ENCODE results near the gene ZDHHC11. TPM values are rescaled to one million over a fixed set of nuclear protein-coding genes. Genes with fewer than 3 reads are reported as not detected.
"Not testable (repeated sequence)": the region's sequence is repeated elsewhere in the genome, so short reads cannot be mapped to it uniquely, and the experiment has no call there.

ZDHHC11 gene
- total RNA-seq, 4 donors from 2014 or later, result 3.4 to 23.5 (median 7.1) TPM

DNA sequence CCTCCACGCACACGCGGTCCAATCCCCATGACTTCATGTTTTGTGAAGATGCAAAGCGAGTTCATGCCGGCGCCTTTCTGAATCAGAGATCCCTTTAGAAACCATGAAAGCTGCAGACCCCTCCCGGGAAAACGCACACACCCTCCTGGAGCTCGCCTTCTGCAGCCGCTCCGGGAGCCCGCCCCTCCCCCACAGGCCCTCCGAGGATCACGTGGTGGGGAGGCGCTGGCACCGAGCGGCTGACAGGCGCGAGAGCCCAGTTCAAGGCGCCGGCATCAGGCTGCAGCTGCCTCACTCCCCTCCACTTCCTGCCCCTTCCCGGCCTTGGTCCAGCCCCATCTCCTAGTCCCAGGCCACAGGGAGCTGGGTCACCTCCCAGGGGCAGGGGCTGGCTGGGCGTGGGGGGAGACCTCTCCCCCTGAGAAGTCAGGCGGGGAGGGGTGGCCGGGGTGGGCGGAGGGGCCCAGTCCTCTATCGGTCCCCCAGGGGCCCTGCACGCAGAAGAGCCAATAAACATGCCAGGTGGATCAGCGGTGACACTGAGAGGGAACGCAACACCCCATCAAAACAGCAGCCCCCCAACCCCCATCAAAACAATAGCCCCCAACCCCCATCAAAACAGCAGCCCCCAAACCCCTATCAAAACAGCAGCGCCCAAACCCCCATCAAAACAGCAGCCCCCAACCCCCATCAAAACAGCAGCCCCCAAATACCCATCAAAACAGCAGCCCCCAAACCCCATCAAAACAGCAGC, 67.6 kb downstream of the ZDHHC11 start:
- intact Hi-C loops (cut with DNase I; ENCODE audit: low total_unique reads), result not testable (repeated sequence)

GRCh38 chr5:782356-782755, 68.4 kb downstream of the ZDHHC11 start:
- WGBS, 2 donors, result no CpG with 5 or more reads among the region's 12 CpGs
- intact Hi-C loops (cut with DNase I; ENCODE audit: low total_unique reads); DNase-seq (ENCODE audit: low spot score in 2 of 2); H3K4me3 ChIP-seq (ENCODE audit: low read depth, poor library complexity, severe bottlenecking): not testable (repeated sequence)

More for the DNA sequence above, 67.6 kb downstream of the ZDHHC11 start:
- not testable (repeated sequence) for DNase-seq (ENCODE audit: low spot score in 2 of 2); H3K4me3 ChIP-seq (ENCODE audit: low read depth, poor library complexity, severe bottlenecking)
- 2 to 3% methylated on average over 15 to 29 of the region's 31 CpGs for WGBS, 2 donors

DNA sequence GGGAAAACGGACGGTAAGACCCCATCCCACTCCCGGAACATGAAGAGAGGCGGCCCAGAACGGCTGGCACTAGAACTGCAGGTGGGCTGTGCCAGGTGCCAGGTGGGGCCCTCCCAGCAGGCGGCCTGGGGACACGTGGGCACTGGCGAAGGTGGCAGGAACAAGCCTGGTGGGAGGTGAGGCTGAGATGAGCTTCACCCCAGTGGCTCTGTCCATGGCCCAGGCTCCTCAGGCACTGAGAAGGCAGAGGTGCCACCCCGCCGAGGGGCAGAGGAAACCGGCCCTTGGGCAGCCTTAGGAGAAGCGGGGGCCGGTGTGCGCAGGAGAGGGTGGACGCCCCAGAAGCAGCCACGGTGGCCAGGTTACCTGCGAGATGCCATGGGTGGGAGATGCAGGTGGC, 70.2 kb downstream of the ZDHHC11 start:
- H3K4me3 ChIP-seq (ENCODE audit: low read depth, poor library complexity, severe bottlenecking); DNase-seq (ENCODE audit: low spot score in 2 of 2); intact Hi-C loops (cut with DNase I; ENCODE audit: low total_unique reads): not testable (repeated sequence)
- WGBS, 2 donors, result 86 to 89% methylated on average over 16 to 17 of the region's 17 CpGs

DNA sequence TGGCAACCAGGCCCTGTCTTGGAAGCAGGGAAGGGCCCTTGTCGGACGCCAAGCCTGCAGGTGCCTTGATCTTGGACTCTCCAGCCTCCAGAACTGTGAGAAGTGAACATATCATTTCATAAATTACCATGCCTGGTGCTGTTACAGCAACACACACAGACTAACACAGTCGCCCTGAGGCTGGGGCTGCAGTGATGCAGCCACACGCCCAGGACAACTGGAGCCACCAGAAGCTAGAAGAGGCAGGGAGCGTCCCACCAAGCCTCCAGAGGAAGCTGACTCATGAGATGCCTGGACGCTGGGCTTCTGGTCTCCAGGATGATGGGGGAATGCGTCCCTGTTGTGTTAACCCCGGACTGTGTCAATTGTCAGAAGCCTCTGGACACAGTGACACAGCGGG, 71.8 kb downstream of the ZDHHC11 start:
- intact Hi-C loops (cut with DNase I; ENCODE audit: low total_unique reads); H3K4me3 ChIP-seq (ENCODE audit: low read depth, poor library complexity, severe bottlenecking): not testable (repeated sequence)
- whole genome bisulfite sequencing, 2 donors, result 86 to 91% methylated on average over 3 to 8 of the region's 9 CpGs
- peak in 1 of 2 donors; percentile 54 for DNase-seq (ENCODE audit: low spot score in 2 of 2)

- intact Hi-C loops (cut with DNase I; ENCODE audit: low total_unique reads); H3K4me3 ChIP-seq (ENCODE audit: low read depth, poor library complexity, severe bottlenecking): not testable (repeated sequence)
- 98% methylated on average over 3 of the region's 6 CpGs; no CpG with 5 or more reads in 1 of the 2 donors for WGBS, 2 donors
- peak in 1 of 2 donors; percentile 42 for DNase-seq (ENCODE audit: low spot score in 2 of 2)
Measured at GRCh38 chr5:778421-778820, 72.4 kb downstream of the ZDHHC11 start.

- 91 to 92% methylated on average over 34 to 36 of the region's 36 CpGs for WGBS, 2 donors
- H3K4me3 ChIP-seq (ENCODE audit: low read depth, poor library complexity, severe bottlenecking), result no peak overlapping the region
- intact Hi-C loops (cut with DNase I; ENCODE audit: low total_unique reads), result no loop called here
- TF ChIP-seq, protein P1, sequence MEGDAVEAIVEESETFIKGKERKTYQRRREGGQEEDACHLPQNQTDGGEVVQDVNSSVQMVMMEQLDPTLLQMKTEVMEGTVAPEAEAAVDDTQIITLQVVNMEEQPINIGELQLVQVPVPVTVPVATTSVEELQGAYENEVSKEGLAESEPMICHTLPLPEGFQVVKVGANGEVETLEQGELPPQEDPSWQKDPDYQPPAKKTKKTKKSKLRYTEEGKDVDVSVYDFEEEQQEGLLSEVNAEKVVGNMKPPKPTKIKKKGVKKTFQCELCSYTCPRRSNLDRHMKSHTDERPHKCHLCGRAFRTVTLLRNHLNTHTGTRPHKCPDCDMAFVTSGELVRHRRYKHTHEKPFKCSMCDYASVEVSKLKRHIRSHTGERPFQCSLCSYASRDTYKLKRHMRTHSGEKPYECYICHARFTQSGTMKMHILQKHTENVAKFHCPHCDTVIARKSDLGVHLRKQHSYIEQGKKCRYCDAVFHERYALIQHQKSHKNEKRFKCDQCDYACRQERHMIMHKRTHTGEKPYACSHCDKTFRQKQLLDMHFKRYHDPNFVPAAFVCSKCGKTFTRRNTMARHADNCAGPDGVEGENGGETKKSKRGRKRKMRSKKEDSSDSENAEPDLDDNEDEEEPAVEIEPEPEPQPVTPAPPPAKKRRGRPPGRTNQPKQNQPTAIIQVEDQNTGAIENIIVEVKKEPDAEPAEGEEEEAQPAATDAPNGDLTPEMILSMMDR (IDR thresholded peaks at IDR 0.05), result no peak
- no peak for TF ChIP-seq POLR2A (IDR thresholded peaks at IDR 0.05)
- no peak for DNase-seq (ENCODE audit: low spot score in 2 of 2)
Measured at GRCh38 chr5:777756-778161, 73.0 kb downstream of the ZDHHC11 start.

DNA sequence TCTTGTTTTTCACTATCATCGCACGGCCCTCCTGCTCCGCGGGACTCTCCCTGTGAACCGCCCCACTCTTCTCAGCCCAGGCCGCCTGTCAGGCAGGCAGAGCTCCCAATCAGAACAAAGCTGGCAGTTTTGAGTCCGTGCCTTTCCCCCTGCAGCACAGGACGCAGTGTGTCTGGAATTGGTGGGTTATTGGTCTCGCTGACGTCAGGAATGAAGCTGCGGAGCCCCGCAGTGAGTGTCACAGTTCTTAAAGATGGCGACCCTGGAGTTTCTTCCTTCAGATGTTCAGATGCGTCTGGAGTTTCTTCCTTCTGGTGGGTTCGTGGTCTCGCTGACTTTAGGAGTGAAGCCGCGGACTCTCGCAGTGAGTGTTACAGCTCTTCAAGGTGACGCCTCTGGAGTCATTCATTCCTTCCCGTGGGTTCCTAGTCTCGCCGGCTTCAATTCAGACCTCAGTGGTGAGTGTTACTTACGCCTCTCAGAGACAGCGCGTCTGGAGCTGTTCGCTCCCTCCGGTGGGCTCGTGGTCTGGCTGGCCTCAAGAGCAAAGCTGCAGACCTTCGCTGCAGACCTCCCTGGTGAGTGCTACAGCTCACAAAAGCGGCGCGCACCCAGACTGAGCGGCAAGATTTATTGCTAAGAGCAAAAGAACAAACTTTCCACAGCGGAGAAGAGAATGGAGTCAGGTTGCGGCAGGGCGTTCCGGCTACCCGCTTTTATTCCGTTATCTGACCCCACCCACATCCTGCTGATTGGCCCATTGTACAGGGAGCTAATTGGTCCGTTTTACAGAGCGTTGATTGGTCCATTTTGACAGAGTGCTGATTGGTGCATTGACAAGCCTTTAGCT, 73.7 kb downstream of the ZDHHC11 start:
- DNase-seq (ENCODE audit: low spot score in 2 of 2), result no peak
- H3K4me3 ChIP-seq (ENCODE audit: low read depth, poor library complexity, severe bottlenecking), result no peak overlapping the region
- intact Hi-C loops (cut with DNase I; ENCODE audit: low total_unique reads), result no loop called here
- no peak for TF ChIP-seq POLR2A (IDR thresholded peaks at IDR 0.05)
- TF ChIP-seq, protein P1 (IDR thresholded peaks at IDR 0.05), result no peak
- 86 to 90% methylated on average over 42 of the region's 42 CpGs for WGBS, 2 donors

- no peak for DNase-seq (ENCODE audit: low spot score in 2 of 2)
Measured at GRCh38 chr5:775961-776861, 74.6 kb downstream of the ZDHHC11 start.

GRCh38 chr5:775595-775960, 75.2 kb downstream of the ZDHHC11 start:
- DNase-seq (ENCODE audit: low spot score in 2 of 2), result peak in 1 of 2 donors; percentile 85
- 56 to 62% methylated on average over 5 to 9 of the region's 9 CpGs for WGBS, 2 donors
- H3K4me3 ChIP-seq (ENCODE audit: low read depth, poor library complexity, severe bottlenecking); intact Hi-C loops (cut with DNase I; ENCODE audit: low total_unique reads): not testable (repeated sequence)

More at GRCh38 chr5:775961-776861, 74.6 kb downstream of the ZDHHC11 start:
- WGBS, 2 donors, result 93 to 95% methylated on average over 14 to 20 of the region's 20 CpGs
- TF ChIP-seq, protein P1 (IDR thresholded peaks at IDR 0.05), result no peak
- TF ChIP-seq POLR2A (IDR thresholded peaks at IDR 0.05), result no peak
- intact Hi-C loops (cut with DNase I; ENCODE audit: low total_unique reads), result no loop called here
- no peak overlapping the region for H3K4me3 ChIP-seq (ENCODE audit: low read depth, poor library complexity, severe bottlenecking)

DNA sequence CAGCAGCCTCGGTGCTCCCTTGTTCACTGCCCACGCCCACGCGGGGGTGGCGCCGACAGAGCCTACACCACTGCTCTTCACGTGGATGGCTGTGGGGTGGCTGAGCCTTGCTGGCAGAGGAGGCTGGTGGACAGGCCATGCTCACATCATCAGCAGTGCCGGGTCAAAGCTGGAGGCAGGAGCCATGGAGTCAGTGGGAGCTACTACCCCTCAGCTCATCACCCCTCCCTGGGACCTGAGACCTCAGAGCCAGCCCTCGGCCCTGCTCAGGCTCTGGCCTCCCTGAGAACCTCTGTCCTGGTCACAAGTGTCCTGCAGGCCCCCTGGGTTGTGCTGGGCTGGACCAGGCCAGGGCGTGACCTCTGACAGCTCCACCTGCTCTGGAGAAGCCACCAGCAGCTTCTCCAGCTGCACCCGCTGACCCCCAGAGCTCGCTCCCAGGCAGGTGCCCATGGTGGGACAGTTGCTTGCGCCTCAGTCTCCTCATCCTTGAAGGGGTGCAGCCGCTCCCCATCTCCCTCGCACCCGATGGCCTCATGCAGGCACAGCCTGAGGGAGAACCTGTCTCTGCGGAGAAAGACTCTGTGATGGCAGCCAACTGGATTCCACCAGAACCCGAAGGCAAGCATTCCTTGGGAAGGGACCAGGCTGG, 75.8 kb downstream of the ZDHHC11 start:
- DNase-seq (ENCODE audit: low spot score in 2 of 2); intact Hi-C loops (cut with DNase I; ENCODE audit: low total_unique reads): not testable (repeated sequence)
- 80 to 85% methylated on average over 8 to 18 of the region's 18 CpGs for WGBS, 2 donors

More for the DNA sequence above, 75.8 kb downstream of the ZDHHC11 start:
- not testable (repeated sequence) for H3K4me3 ChIP-seq (ENCODE audit: low read depth, poor library complexity, severe bottlenecking)
